Myocyte (in vitro differentiated cells): ENCODE data around the gene TK2. TPM values are rescaled to one million over a fixed set of nuclear protein-coding genes. Genes with fewer than 3 reads are reported as not detected.
"Not testable (repeated sequence)": the region's sequence is repeated elsewhere in the genome, so short reads cannot be mapped to it uniquely, and the experiment has no call there.

Source experiments
- DNase-seq: peaks from one replicate; pipeline ENCODE4 v3.0.0-alpha.2; 2012; ENCODE audit warnings: low read depth
- total RNA-seq: library from RNA; depleted of rRNA; stranded (reverse); fragments of >200 nt; gene quantifications from 2 replicates; pipeline ENCODE4 v1.2.3, GENCODE V29; 2014

TK2 gene
- total RNA-seq, 1 donor from 2014 or later: 18.9 TPM

DNA sequence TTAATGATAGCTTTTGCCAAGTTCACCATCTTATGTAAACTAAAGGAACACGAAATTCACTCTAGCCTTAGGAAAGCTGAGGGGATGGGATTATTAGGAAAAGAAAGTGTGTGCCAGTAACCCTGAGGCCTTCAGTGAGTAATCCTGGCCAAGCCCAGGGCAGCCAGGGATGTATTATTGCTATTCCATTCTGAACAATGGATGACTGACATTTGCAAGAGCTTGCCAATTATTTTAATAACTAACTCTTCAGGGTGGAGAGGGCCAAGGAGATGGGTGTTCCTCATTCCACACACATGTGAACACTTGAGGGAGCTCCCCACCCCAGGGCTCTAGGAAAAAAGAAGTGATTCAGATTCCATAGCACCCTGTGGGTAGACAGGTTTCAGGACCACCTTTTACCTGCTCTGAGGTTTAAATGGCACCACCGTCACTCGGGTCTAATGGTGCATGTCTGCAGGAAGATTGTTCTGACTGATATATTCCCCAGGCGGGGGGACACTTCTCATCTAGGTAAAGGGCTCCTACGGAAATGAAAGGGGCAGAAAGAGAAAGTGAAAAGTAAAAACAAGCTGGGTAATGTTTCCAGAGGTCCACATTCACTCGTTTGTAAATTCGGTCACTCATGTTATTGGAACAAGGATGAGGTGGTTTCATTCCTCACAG, 41.5 kb downstream of the TK2 start:
- DNase-seq: no peak

GRCh38 chr16:66507731-66508239, 42.1 kb downstream of the TK2 start:
- no peak for DNase-seq

DNA sequence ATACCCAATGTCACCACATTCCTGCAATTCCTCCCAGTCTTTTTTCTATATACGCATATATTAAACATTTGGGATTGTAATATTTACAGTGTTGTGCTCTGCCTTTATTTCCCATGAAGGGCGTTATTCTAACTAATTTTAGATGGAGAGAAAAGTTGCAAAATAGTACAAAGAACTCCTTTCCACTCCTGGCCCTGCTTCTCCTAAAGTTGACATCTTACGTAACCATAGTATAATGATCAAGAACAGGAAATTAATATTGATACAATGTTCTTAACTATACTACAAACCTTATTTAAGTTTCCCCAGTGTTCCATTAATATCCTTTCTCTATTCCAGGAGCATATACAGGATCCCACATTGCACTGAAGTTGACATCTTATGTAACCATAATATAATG, 46.3 kb downstream of the TK2 start:
- no peak for DNase-seq

- no peak for DNase-seq
These were observed 46.9 kb downstream of the TK2 start for GRCh38 chr16:66503030-66503429.

GRCh38 chr16:66502020-66502913, 47.7 kb downstream of the TK2 start:
- no peak for DNase-seq

DNA sequence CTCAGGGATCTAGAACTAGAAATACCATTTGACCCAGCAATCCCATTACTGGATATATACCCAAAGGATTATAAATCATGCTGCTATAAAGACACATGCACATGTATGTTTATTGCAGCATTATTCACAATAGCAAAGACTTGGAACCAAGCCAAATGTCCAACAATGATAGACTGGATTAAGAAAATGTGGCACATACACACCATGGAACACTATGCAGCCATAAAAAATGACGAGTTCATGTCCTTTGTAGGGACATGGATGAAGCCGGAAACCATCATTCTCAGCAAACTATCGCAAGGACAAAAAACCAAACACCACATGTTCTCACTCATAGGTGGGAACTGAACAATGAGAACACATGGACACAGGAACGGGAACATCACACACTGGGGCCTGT, 48.4 kb downstream of the TK2 start:
- DNase-seq: not testable (repeated sequence)

GRCh38 chr16:66497921-66498320, 52.0 kb downstream of the TK2 start:
- DNase-seq: not testable (repeated sequence)

- not testable (repeated sequence) for DNase-seq
These were observed 53.7 kb downstream of the TK2 start for GRCh38 chr16:66496226-66496625.

- no peak for DNase-seq
These were observed 54.5 kb downstream of the TK2 start for GRCh38 chr16:66495440-66495839.

DNA sequence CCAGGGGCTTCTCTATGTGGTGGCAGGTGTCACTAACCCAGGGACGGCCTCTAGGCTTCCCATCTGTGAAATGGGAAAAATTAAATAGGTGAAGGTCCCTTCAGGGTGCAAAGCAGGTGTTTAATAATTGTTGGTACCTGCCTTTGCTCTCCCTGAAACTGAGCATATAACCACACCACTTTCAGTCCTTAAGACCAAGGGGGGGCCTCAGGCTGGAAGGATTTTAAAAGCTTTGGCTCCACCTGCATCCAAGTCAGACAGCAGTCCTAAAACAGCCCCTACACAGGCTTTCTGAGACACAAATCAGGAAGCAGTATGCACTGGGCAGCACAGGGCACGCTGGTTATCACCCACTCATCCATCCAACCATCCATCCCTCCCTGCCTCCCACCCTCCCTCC, 55.0 kb downstream of the TK2 start:
- DNase-seq: no peak

DNA sequence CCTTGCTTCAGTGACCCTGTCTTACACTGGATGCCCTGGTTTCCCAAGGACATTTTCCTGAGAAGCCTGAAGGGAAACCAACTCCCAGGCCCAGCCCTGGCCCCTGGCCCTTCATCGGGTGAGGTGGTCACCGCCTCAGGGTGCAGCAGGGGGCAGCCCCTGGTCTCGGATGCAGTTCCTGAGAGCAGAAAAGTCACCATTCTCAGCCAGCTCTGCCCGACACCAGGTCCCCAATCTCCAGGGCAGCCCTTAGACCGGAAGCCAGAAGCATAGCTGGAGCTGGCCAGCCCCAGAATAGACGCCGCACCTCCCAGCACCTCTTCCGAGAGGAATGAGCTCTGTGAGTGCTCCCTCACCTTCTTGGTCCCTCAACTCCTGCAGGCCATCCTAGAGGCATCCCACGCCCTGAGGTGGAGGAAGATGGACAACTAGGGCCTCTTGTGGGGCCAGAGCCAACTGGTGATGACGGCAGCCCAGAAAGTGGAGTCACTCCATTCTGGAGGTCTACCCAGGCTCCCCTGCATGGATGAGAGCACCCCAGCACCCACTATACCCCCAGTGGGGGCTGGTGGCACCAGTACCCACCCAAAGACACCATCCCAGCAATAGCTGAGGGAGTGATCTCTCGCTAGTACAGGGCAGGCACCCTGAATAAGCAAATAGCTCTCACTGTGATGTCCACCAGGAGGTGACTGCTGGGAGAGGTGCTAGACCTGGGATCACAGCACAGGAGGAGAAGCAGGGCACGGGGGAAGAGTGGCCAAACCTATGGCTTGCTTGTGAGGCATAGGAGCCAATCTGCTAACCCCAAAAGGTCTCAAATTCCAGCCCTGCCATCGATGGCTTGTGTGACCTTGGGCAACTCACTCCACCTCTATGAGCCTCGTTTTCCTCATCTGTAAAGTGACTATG, 56.2 kb downstream of the TK2 start:
- no peak for DNase-seq

GRCh38 chr16:66491716-66492064, 58.2 kb downstream of the TK2 start:
- DNase-seq: no peak

GRCh38 chr16:66490774-66491715, 58.9 kb downstream of the TK2 start:
- no peak for DNase-seq

DNA sequence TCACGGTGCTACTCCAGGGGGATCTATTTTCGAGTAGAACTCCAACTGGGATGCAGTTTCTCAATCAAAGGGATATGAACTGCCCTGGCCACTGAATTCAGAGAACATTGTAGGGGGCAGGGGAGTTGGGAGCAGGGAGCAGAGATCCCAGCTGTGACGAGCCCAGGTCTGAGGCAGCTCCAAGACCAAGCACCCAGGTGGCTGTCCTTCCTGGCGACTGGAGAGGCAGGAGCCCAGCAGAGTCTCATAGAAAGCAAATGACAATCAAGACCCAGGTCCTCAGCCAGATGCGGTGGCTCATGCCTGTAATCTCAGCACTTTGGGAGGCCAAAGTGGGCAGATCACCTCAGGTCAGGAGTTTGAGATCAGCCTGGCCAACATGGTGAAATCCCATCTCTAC, 60.1 kb downstream of the TK2 start:
- no peak for DNase-seq

DNA sequence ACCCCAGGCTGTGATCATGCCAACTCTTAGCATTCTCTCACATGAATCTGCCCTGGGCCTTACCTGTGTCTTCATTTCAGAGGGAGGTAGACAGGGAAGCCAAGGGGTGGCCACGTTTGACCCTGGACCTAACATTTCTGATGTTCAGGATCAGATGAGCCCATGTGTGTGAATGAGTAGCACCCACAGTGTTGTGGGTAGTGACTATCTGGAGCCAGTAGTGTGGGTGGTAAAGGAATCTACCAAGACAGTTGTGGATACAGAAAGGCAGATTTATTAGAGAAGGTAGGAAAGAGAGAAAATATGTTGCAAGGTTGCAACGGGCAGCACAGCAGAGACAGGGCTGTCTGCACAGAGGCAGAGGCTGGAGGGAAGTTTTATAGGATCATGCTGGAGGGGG, 60.5 kb downstream of the TK2 start:
- DNase-seq: no peak

GRCh38 chr16:66488505-66488904, 61.4 kb downstream of the TK2 start:
- DNase-seq: no peak

DNA sequence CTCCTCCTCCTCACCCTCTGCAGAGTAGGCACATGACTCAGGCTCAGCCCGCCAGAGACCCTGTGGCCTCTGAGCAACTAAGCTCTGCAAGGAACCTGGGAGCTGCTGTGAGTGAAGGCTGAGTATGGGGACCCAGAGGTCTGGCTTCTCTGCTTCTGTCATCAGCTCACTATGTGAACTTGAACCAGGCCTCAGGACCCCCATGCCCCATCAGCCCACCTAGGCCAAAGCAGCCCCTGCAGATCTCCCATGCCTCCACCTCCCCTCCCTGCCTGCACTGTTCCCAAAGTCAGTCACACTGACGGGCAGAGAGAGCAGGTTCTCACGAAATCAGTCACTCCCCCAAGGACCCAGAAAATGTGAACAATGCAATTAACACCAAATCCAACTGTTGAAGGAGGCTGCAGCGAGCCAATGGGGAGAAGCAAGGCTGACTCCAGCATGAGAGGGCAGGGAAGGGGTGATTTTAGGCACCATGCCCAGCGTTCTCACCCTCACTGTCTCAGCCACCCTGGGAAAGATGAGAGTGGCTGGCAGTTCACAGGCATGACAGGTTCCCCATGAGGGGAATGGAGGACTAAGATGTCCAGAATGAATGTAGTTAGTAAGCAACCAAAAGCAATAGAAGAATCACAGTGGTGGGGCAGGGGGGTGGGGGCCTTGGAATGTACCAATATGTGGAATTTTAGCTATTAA, 62.2 kb downstream of the TK2 start:
- DNase-seq: peak; percentile 34

- peak; percentile 85 for DNase-seq
These were observed 62.9 kb downstream of the TK2 start for GRCh38 chr16:66486773-66487579.
